GM18505 (cell line): Measurements from ENCODE around the gene MKI67.

Source experiments
- ATAC-seq: cut with Tn5 transposase; IDR thresholded peaks from one replicate; pipeline ENCODE4 v1.9.1; 2021; ENCODE audit not compliant: unreplicated experiment
- POLR2A ChIP-seq: IDR thresholded peaks from 4 replicates; pipeline ENCODE4 v1.6.1; 2011; ENCODE audit warnings: borderline replicate concordance; ENCODE audit not compliant: insufficient read depth, insufficient read length; ENCODE audit errors: extremely low read depth

MKI67 gene

GRCh38 chr10:128137877-128138276 lies 11.7 kb upstream of the MKI67 start:
- no peak for ATAC-seq
- TF ChIP-seq POLR2A, result no peak

- no peak for ATAC-seq
- no peak for TF ChIP-seq POLR2A
Observed at GRCh38 chr10:128130051-128130450, 3.8 kb upstream of the MKI67 start.

- ATAC-seq, result no peak
- TF ChIP-seq POLR2A, result no peak
Observed at GRCh38 chr10:128128582-128128981, 2.4 kb upstream of the MKI67 start.

GRCh38 chr10:128125416-128125943 lies 743 bp downstream of the MKI67 start:
- no peak for ATAC-seq
- no peak for TF ChIP-seq POLR2A

- ATAC-seq, result no peak
- TF ChIP-seq POLR2A, result no peak
Observed at GRCh38 chr10:128124813-128125403, 1.3 kb downstream of the MKI67 start.

GRCh38 chr10:128123846-128124245 lies 2.4 kb downstream of the MKI67 start:
- ATAC-seq, result no peak

GRCh38 chr10:128122931-128123330 lies 3.3 kb downstream of the MKI67 start:
- no peak for TF ChIP-seq POLR2A
- no peak for ATAC-seq

More at GRCh38 chr10:128123846-128124245, 2.4 kb downstream of the MKI67 start:
- TF ChIP-seq POLR2A, result no peak

GRCh38 chr10:128121750-128122412 lies 4.3 kb downstream of the MKI67 start:
- ATAC-seq, result no peak
- TF ChIP-seq POLR2A, result no peak

- no peak for TF ChIP-seq POLR2A
- no peak for ATAC-seq
Observed at GRCh38 chr10:128116851-128117615, 9.2 kb downstream of the MKI67 start.

- TF ChIP-seq POLR2A, result no peak
- no peak for ATAC-seq
Observed at GRCh38 chr10:128116187-128116586, 10.0 kb downstream of the MKI67 start.

GRCh38 chr10:128115356-128115755 lies 10.9 kb downstream of the MKI67 start:
- no peak for ATAC-seq
- no peak for TF ChIP-seq POLR2A

GRCh38 chr10:128114901-128115300 lies 11.3 kb downstream of the MKI67 start:
- ATAC-seq, result no peak
- TF ChIP-seq POLR2A, result no peak

GRCh38 chr10:128113026-128113425 lies 13.2 kb downstream of the MKI67 start:
- ATAC-seq, result no peak
- TF ChIP-seq POLR2A, result no peak
